Immature natural killer cell (primary cell): Measurements from ENCODE around the gene TRPM7. TPM values are rescaled to one million over a fixed set of nuclear protein-coding genes. Genes with fewer than 3 reads are reported as not detected.
"Not testable (repeated sequence)": the region's sequence is repeated elsewhere in the genome, so short reads cannot be mapped to it uniquely, and the experiment has no call there.

ENCODE experiments used
- DNase-seq, 3 donors: peaks; one replicate each; pipeline ENCODE4 v3.0.0; 2022; ENCODE audit warnings: mixed read lengths in 1 of 3
- H3K27ac Mint-ChIP-seq, 6 donors: one replicate each; pipeline ENCODE4 v1.8.0; 2020; ENCODE audit warnings: mixed read lengths in 6 of 6, mild to moderate bottlenecking in 5 of 6, inconsistent platforms in 4 of 6, moderate library complexity in 3 of 6
- H3K27me3 Mint-ChIP-seq, 3 donors: one replicate each; pipeline ENCODE4 v1.8.0; 2020 to 2021; ENCODE audit warnings: low read depth in 3 of 3, mild to moderate bottlenecking in 3 of 3, mixed read lengths in 3 of 3, moderate library complexity in 3 of 3, inconsistent platforms in 1 of 3
- H3K36me3 Mint-ChIP-seq, 3 donors: one replicate each; pipeline ENCODE4 v1.8.0; 2020; ENCODE audit warnings: mixed read lengths in 3 of 3, inconsistent platforms in 2 of 3, mild to moderate bottlenecking in 2 of 3
- H3K4me1 Mint-ChIP-seq, 2 donors: one replicate each; pipeline ENCODE4 v1.8.0; 2020; ENCODE audit warnings: inconsistent platforms in 2 of 2, mild to moderate bottlenecking in 2 of 2, mixed read lengths in 2 of 2, moderate library complexity in 1 of 2
- H3K4me3 Mint-ChIP-seq, 5 donors: one replicate each; pipeline ENCODE4 v1.8.0; 2020; ENCODE audit warnings: mild to moderate bottlenecking in 5 of 5, mixed read lengths in 5 of 5, inconsistent platforms in 3 of 5, moderate library complexity in 3 of 5
- H3K9me3 Mint-ChIP-seq, 6 donors: one replicate each; pipeline ENCODE4 v1.8.0; 2020; ENCODE audit warnings: mild to moderate bottlenecking in 6 of 6, mixed read lengths in 6 of 6, inconsistent platforms in 4 of 6, moderate library complexity in 3 of 6
- polyA plus RNA-seq, 3 donors: library from polyadenylated mRNA; unstranded; fragments of 300-500 nt; fragmentation: Illumina TruSeq; gene quantifications; one replicate each; pipeline ENCODE4 v1.2.3, GENCODE V29; 2021

Gene TRPM7
- polyA plus RNA-seq, 3 donors from 2014 or later: 12.0 to 17.8 (median 12.1) TPM

DNA sequence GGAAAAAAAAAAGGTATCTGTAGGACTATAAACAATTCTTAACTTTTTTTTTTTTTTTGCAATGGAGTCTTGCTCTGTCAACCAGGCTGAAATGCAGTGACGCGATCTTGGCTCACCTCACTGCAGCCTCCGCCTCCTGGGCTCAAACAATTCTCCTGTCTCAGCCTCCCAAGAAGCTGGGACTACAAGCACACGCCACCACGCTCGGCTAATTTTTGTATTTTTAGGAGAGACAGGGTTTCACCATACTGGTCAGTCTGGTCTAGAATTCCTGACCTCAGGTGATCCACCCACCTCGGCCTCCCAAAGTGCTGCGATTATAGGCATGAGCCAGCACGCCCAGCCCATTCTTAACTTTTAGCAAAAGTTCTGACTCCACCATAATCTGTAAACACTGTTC is 50.5 kb downstream of the TRPM7 start:
- Mint-ChIP-seq H3K4me3 (no peak overlapping the region), H3K9me3 (no peaks in the 10 kb centered on the region), H3K4me1 (peaks cover 0 to 11% of the 10 kb centered on the region in 2 donors), H3K27ac (no peak overlapping the region), H3K36me3 (peaks cover 5 to 20% (median 16%) of the 10 kb centered on the region in 3 donors), H3K27me3 (no peaks in the 10 kb centered on the region)
- DNase-seq: no peak

DNA sequence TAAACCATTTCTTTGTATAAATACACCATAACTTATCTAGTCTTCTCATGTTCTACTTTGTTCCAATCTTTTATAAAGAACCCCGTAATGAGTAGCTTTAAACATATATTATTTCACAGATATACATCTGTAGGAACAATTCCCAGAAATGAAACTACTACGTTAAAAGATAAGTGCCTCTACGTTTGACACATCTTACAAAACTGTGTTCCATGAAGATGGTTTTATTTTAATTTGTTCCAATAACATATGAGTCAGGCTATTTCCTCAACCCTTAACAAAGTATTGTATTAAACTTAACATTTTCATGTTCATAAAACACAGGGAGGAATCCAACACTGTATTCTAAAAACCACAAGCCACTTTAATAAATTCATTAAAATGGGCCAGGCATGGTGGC is 52.9 kb downstream of the TRPM7 start:
- H3K36me3 Mint-ChIP-seq: peaks cover 5 to 24% (median 17%) of the 10 kb centered on the region in 3 donors
- no peak for DNase-seq
- no peak overlapping the region for H3K4me3 Mint-ChIP-seq
- no peaks in the 10 kb centered on the region for H3K27me3 Mint-ChIP-seq
- H3K9me3 Mint-ChIP-seq: no peaks in the 10 kb centered on the region
- no peak overlapping the region for H3K27ac Mint-ChIP-seq
- no peaks in the 10 kb centered on the region for H3K4me1 Mint-ChIP-seq

DNA sequence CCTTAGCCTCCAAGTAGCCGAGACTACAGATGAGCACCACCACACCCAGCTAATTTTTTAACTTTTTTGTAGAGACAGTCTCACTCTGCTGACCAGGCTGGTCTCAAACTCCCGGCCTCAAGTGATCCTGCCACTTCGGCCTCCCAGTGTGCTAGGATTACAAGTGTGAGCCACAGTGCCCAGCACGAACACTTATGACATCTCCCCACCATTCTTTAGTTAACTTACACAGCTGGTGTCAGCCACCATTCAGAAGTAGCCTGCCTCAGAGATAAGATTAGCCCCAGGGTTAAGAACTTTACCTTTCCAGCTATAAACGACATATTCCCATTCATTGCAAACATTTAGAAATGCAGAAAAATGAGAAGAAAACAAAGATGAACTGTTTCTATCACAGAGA is 58.2 kb downstream of the TRPM7 start:
- no peaks in the 10 kb centered on the region for H3K4me1 Mint-ChIP-seq
- H3K36me3 Mint-ChIP-seq: peaks cover 8 to 32% (median 23%) of the 10 kb centered on the region in 3 donors
- H3K9me3 Mint-ChIP-seq: no peaks in the 10 kb centered on the region
- DNase-seq: no peak
- H3K4me3 Mint-ChIP-seq: no peak overlapping the region
- H3K27me3 Mint-ChIP-seq: peaks cover 0 to 2% (median 0%) of the 10 kb centered on the region in 3 donors
- H3K27ac Mint-ChIP-seq: no peak overlapping the region

DNA sequence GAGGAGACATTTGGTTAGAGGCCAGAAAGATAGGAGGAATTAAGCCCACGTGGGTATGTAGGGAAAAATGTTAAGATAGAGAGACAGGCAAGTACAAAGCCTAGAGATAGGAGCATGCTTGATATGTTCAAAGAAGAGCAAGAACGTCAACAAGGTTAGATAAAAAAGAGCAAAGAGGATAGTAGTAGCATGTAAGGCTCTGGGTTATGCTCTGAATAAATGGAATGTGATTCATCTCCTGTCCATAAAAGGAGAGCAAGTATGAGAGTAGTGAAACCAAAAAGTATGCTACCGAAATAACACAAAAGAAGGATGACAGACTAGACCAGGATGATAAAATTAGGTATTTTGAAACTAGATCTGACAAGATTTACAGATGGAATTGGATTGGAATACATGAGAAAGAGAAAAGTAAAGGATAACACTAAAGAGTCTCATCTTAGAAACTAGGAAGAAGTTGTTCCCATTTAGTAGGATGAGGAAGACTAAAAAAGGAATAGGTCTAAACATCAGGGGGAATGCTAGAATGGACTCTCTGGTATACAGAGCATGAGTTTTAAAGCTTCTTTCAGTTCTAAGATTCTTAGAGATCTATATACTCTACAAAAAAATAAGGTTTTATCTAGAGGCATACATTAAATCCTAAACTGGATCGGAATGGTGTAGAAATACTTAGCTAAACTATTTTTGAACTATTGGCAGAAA is 59.1 kb downstream of the TRPM7 start:
- Mint-ChIP-seq H3K27me3 (peaks cover 0 to 2% (median 0%) of the 10 kb centered on the region in 3 donors), H3K4me3 (no peak overlapping the region), H3K27ac (peak overlapping the region in 3 of 6 donors; percentile 2 to 37 (median 25)), H3K36me3 (peaks cover 8 to 23% (median 17%) of the 10 kb centered on the region in 3 donors), H3K4me1 (no peaks in the 10 kb centered on the region), H3K9me3 (no peaks in the 10 kb centered on the region)
- no peak for DNase-seq

DNA sequence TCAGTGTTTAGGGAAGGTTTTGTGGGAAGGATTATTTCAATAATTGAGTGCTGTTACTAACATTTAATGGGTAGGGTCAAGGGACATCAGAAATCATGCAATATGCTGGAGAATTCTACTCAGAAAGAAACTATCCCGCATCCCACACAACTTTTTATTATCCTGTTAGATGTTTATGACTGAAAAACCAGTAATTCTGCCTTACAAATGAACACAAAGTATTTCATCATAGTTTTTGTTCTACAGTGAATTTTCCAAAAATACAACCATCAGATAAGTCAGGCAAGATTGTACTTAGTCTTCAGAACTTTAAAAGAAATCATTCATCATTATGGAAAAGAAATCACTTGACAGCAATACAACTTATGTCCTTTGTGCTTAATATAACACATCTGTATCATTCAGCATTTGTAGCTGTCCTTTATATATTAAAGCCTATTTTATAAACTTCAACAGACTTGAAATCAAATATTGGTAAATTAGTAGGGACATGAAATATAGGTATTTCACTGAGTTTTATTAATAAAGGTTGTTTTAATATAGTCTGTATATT is 61.9 kb downstream of the TRPM7 start:
- H3K4me1 Mint-ChIP-seq: no peaks in the 10 kb centered on the region
- no peak overlapping the region for H3K4me3 Mint-ChIP-seq
- no peaks in the 10 kb centered on the region for H3K9me3 Mint-ChIP-seq
- H3K36me3 Mint-ChIP-seq: peaks cover 8 to 21% (median 17%) of the 10 kb centered on the region in 3 donors
- no peak for DNase-seq
- H3K27ac Mint-ChIP-seq: peak overlapping the region in 3 of 6 donors; percentile 10 to 52 (median 16)
- peaks cover 0 to 2% (median 0%) of the 10 kb centered on the region in 3 donors for H3K27me3 Mint-ChIP-seq

DNA sequence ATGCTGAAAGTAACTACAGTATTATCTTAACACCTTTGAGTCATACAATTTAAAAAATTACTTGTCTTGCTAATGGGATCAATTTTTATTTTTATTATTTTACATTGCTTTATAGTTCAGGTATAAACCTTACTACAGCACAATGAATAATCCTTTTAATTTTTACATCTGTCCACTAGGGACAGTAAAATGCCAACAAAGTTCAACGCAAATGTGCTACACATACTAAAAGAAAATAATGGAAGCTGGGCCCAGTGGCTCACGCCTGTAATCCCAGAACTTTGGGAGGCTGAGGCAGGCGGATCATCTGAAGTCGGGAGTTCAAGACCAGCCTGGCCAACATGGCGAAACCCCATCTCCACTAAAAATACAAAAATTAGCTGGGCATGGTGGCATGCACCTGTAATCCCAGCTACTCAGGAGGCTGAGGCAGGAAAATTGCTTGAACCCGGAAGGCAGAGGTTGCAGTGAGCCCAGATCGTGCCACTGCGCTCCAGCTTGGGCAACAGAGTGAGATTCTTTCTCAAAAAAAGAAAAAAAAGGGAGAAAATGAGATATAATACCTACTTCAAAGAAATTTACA is 64.1 kb downstream of the TRPM7 start:
- not testable (repeated sequence) for H3K27ac Mint-ChIP-seq, H3K4me1 Mint-ChIP-seq, H3K9me3 Mint-ChIP-seq, DNase-seq, H3K4me3 Mint-ChIP-seq, H3K27me3 Mint-ChIP-seq
- H3K36me3 Mint-ChIP-seq: peaks cover 4 to 15% (median 8%) of the 10 kb centered on the region in 3 donors

DNA sequence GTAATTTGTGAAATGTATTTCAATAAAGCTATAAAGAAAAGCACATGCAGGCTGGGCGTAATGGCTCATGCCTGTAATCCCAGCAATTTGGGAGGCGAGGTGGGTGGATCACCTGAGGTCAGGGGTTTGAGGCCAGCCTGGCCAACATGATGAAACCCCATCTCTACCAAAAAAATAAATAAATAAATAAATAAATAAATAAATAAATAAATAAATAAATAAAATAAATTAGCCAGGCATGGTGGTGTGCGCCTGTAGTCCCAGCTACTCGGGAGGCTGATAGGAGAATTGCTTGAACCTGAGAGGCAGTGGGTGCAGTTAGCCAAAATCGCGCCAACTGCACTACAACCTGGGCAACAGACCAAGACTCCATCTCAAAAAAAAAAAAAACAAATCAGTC is 69.6 kb downstream of the TRPM7 start:
- not testable (repeated sequence) for H3K9me3 Mint-ChIP-seq, H3K4me3 Mint-ChIP-seq, H3K4me1 Mint-ChIP-seq, H3K27ac Mint-ChIP-seq, DNase-seq, H3K27me3 Mint-ChIP-seq
- peaks cover 12 to 23% (median 13%) of the 10 kb centered on the region in 3 donors for H3K36me3 Mint-ChIP-seq

GRCh38 chr15:50616554-50616953 is 70.0 kb downstream of the TRPM7 start:
- H3K9me3 Mint-ChIP-seq, H3K27ac Mint-ChIP-seq, H3K27me3 Mint-ChIP-seq, H3K4me1 Mint-ChIP-seq, DNase-seq, H3K4me3 Mint-ChIP-seq: not testable (repeated sequence)
- H3K36me3 Mint-ChIP-seq: peaks cover 12 to 27% (median 17%) of the 10 kb centered on the region in 3 donors

GRCh38 chr15:50613600-50613999 is 73.0 kb downstream of the TRPM7 start:
- Mint-ChIP-seq H3K36me3 (peaks cover 19 to 39% (median 22%) of the 10 kb centered on the region in 3 donors), H3K27me3 (peaks cover 0 to 2% (median 0%) of the 10 kb centered on the region in 3 donors), H3K4me1 (no peaks in the 10 kb centered on the region), H3K9me3 (no peaks in the 10 kb centered on the region), H3K4me3 (no peak overlapping the region), H3K27ac (no peak overlapping the region)
- no peak for DNase-seq

DNA sequence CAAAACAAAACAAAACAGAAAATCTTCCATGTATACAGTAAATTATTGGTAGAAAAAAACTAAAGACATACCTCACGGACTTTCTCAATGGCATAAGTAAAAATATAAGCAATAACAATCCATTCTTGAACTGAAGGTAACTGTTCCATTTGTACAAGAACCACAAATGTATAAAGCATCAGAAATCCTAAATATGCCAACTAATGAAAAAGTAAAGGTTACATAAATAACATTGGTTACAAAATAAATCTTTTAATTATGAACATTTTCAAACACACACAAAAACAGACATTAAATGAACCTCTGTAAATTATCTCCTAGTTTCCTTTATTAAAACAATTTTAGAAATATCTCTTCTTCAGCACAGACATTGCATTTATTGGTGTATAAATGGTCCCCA is 79.5 kb downstream of the TRPM7 start:
- DNase-seq: no peak
- H3K27ac Mint-ChIP-seq: peak overlapping the region in 1 of 6 donors; percentile 40
- H3K4me1 Mint-ChIP-seq: no peaks in the 10 kb centered on the region
- peaks cover 0 to 1% (median 0%) of the 10 kb centered on the region in 3 donors for H3K27me3 Mint-ChIP-seq
- no peak overlapping the region for H3K4me3 Mint-ChIP-seq
- peaks cover 21 to 56% (median 26%) of the 10 kb centered on the region in 3 donors for H3K36me3 Mint-ChIP-seq
- H3K9me3 Mint-ChIP-seq: no peaks in the 10 kb centered on the region

- Mint-ChIP-seq H3K27ac (peak overlapping the region in 1 of 6 donors; percentile 5), H3K4me1 (no peaks in the 10 kb centered on the region), H3K4me3 (no peak overlapping the region), H3K36me3 (peaks cover 16 to 47% (median 23%) of the 10 kb centered on the region in 3 donors), H3K9me3 (no peaks in the 10 kb centered on the region), H3K27me3 (peaks cover 0 to 1% (median 0%) of the 10 kb centered on the region in 3 donors)
- no peak for DNase-seq
Measured at GRCh38 chr15:50605462-50605861, 81.1 kb downstream of the TRPM7 start.

DNA sequence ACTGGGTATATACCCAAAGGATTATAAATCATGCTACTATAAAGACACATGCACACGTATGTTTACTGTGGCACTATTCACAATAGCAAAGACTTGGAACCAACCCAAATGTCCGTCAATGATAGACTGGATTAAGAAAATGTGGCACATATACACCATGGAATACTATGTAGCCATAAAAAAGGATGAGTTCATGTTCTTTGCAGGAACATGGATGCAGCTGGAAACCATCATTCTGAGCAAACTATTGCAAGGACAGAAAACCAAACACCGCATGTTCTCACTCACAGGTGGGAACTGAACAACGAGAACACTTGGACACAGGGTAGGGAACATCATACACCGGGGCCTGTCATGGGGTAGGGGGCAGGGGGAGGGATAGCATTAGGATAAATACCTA is 84.6 kb downstream of the TRPM7 start:
- not testable (repeated sequence) for H3K9me3 Mint-ChIP-seq, H3K4me3 Mint-ChIP-seq, DNase-seq, H3K27ac Mint-ChIP-seq, H3K27me3 Mint-ChIP-seq, H3K4me1 Mint-ChIP-seq
- peaks cover 11 to 43% (median 19%) of the 10 kb centered on the region in 3 donors for H3K36me3 Mint-ChIP-seq

DNA sequence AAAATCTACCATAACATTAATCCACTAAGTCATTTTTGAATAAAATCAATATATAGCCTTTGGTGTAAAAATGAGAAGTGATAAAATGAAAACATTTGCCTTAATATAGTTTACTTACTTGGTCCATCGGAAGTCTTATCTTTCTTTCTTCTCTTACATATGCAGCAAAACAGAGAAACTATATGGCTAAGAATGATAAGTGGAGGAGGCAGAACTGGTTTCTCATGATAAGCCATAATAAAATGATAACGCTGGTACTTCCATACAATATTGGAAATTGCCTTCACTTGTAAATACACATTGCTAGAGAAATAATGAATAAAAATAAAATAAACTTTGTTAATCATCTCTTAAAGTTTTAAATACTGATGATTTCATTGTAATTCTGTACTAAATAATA is 92.3 kb downstream of the TRPM7 start:
- no peak for DNase-seq
- Mint-ChIP-seq H3K27ac (peak overlapping the region in 1 of 6 donors; percentile 7), H3K27me3 (no peaks in the 10 kb centered on the region), H3K4me1 (no peaks in the 10 kb centered on the region), H3K9me3 (no peaks in the 10 kb centered on the region), H3K36me3 (peaks cover 19 to 33% (median 29%) of the 10 kb centered on the region in 3 donors), H3K4me3 (no peak overlapping the region)

DNA sequence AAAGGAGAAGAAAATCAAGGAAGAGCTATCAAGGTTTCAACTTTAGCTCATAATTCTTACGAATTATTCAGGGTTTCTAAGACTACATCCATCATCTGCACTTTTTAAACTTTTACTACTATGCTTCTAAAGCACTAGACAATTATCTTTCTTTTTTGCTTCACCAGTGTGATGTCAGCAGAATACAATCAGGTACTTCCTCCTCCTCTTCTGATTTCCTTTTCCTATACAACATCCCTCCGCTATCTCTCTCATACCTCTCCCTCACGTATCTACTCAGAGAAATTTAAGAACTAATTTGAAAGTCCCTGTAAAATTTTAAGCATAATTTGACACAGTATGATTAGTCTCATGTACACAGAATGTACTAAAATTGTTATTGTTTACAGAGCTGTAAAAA is 92.8 kb downstream of the TRPM7 start:
- Mint-ChIP-seq H3K27ac (peak overlapping the region in 2 of 6 donors; percentile 3 to 7), H3K9me3 (no peaks in the 10 kb centered on the region), H3K27me3 (no peaks in the 10 kb centered on the region)

More for the DNA sequence above, 92.8 kb downstream of the TRPM7 start:
- Mint-ChIP-seq H3K4me1 (no peaks in the 10 kb centered on the region), H3K36me3 (peaks cover 21 to 34% (median 32%) of the 10 kb centered on the region in 3 donors), H3K4me3 (no peak overlapping the region)
- no peak for DNase-seq
